Upper lobe of left lung (tissue), 4 donors: ENCODE measurements around the gene SQOR.

Experiments used
- CTCF ChIP-seq, 6 experiments: fragments of 450-650 bp in 4 of 6; fragments of 200-600 bp in 2 of 6; sonication (generic) in 2 of 6; IDR thresholded peaks; one replicate each; pipeline ENCODE4 v1.5.1; 2016 to 2019; ENCODE audit warnings: antibody characterized with exemption in 6 of 6
- EP300 ChIP-seq, 4 donors: sonication (generic); formaldehyde crosslinking; IDR thresholded peaks; one replicate each; pipeline ENCODE4 v1.5.1; 2017; ENCODE audit warnings: antibody characterized with exemption in 4 of 4, control low read depth in 2 of 4
- POLR2A ChIP-seq, 4 donors: fragments of 450-650 bp; IDR thresholded peaks; one replicate each; pipeline ENCODE4 v1.5.1; 2016 to 2017; ENCODE audit warnings: antibody characterized with exemption in 4 of 4, mild to moderate bottlenecking in 2 of 4
- POLR2AphosphoS5 ChIP-seq, 2 donors: sonication (generic); formaldehyde crosslinking; IDR thresholded peaks; one replicate each; pipeline ENCODE4 v1.5.1; 2017; ENCODE audit warnings: antibody characterized with exemption in 2 of 2

- TF ChIP-seq POLR2AphosphoS5 (IDR thresholded peaks at IDR 0.05) (no peak), EP300 (IDR thresholded peaks at IDR 0.05) (no peak), CTCF (IDR thresholded peaks at IDR 0.05) (no peak), POLR2A (IDR thresholded peaks at IDR 0.05) (no peak)
These were observed 16.2 kb downstream of the SQOR start for GRCh38 chr15:45650889-45651525.
